OCI-LY1 (cell line): ENCODE results near the gene EVL.

Source experiments
- EZH2 ChIP-seq: fragments of 200-600 bp; sonication (generic), shearing (Covaris generic); IDR thresholded peaks from 2 replicates; pipeline ENCODE4 v1.8.0; 2017; ENCODE audit warnings: borderline replicate concordance, mixed run types, mild to moderate bottlenecking, antibody characterized with exemption, low read length, moderate library complexity, mixed read lengths
- TF ChIP-seq, protein P1 (sequence below): fragments of 200-600 bp; sonication (generic), shearing (Covaris generic); IDR thresholded peaks from 2 replicates; pipeline ENCODE4 v1.5.1; 2017; ENCODE audit warnings: mild to moderate bottlenecking, antibody characterized with exemption, low read length, moderate library complexity, mixed read lengths

DNA sequence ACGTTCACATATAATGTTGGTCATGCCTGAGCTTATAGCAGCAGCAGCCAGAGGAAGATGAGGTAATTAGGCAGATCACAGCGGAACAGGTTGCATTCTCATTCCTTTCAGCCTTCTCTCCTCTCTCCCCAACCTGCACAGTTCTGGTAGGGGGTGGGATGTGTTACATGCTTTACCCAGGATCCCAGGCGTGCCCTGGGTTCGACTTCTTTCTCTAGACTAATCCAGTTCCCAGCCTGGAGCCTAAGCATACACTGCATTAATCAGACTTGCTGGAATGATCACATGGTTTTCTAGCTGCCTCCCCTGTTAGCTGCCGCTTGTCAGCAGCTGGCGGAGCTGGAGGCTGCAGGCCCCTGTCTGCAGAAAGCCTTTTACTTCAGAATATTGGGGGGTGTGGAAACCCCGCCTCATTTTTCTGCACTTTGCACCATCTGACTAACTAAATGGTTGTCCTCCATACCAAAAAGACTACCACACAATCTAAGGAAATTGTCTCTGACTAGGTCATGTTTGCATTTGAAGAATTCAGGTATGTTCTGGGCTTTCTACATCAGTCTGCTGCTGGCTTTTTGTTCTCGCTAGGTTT lies 46.0 kb upstream of the EVL start:
- TF ChIP-seq, protein P1, sequence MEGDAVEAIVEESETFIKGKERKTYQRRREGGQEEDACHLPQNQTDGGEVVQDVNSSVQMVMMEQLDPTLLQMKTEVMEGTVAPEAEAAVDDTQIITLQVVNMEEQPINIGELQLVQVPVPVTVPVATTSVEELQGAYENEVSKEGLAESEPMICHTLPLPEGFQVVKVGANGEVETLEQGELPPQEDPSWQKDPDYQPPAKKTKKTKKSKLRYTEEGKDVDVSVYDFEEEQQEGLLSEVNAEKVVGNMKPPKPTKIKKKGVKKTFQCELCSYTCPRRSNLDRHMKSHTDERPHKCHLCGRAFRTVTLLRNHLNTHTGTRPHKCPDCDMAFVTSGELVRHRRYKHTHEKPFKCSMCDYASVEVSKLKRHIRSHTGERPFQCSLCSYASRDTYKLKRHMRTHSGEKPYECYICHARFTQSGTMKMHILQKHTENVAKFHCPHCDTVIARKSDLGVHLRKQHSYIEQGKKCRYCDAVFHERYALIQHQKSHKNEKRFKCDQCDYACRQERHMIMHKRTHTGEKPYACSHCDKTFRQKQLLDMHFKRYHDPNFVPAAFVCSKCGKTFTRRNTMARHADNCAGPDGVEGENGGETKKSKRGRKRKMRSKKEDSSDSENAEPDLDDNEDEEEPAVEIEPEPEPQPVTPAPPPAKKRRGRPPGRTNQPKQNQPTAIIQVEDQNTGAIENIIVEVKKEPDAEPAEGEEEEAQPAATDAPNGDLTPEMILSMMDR: no peak
- no peak for TF ChIP-seq EZH2
